Testis (tissue), 3 donors: Measurements from ENCODE around the gene IGSF9B. TPM values are rescaled to one million over a fixed set of nuclear protein-coding genes. Genes with fewer than 3 reads are reported as not detected.

Experiments used
- DNase-seq: peaks from one replicate; pipeline ENCODE4 v3.0.0-alpha.2; 2019
- H3K27ac ChIP-seq, 2 donors: fragments of 200-600 bp; sonication (generic); one replicate each; pipeline ENCODE4 v1.5.1; 2019
- H3K27me3 ChIP-seq: fragments of 200-600 bp; sonication (generic); one replicate; pipeline ENCODE4 v1.5.1; 2019
- H3K36me3 ChIP-seq: fragments of 200-600 bp; sonication (generic); one replicate; pipeline ENCODE4 v1.5.1; 2017; ENCODE audit warnings: low read depth; ENCODE audit errors: missing control alignments
- H3K4me1 ChIP-seq: fragments of 200-600 bp; sonication (generic); one replicate; pipeline ENCODE4 v1.5.1; 2019
- H3K4me3 ChIP-seq, 2 donors: fragments of 200-600 bp; sonication (generic); one replicate each; pipeline ENCODE4 v1.5.1; 2017 to 2019
- H3K9me3 ChIP-seq: fragments of 200-600 bp; sonication (generic); one replicate; pipeline ENCODE4 v1.5.1; 2017
- POLR2A ChIP-seq: fragments of 450-650 bp; IDR thresholded peaks from one replicate; pipeline ENCODE4 v1.6.1; 2017; ENCODE audit warnings: antibody characterized with exemption, mild to moderate bottlenecking, moderate library complexity
- WGBS, 2 donors: methylation state at CpG; one replicate each; pipeline ENCODE4 v1.1.5; 2018; 5-methylcytosine and 5-hydroxymethylcytosine counted together
- intact Hi-C: fragments of 100-400 bp; cut with DNase I; formaldehyde crosslinking; loops from one replicate; pipeline ENCODE4 v1.15.1; 2023; ENCODE audit warnings: low total_unique reads
- polyA plus RNA-seq: library from polyadenylated mRNA; stranded (reverse); fragments of 350-450 nt; fragmentation: Illumina TruSeq; extraction: RNeasy Lipid Tissue Mini Kit (QIAGEN cat#74804); gene quantifications from one replicate; pipeline ENCODE4 v1.2.3, GENCODE V29; 2014; ENCODE audit warnings: low read depth, low replicate concordance; ENCODE audit not compliant: insufficient read depth
- total RNA-seq, 2 donors: library from RNA; depleted of rRNA; stranded (reverse); fragments of >200 nt; gene quantifications; one replicate each; pipeline ENCODE4 v1.2.3, GENCODE V29; 2016
- TF ChIP-seq, protein P1 (sequence below), 3 experiments: fragments of 450-650 bp in 2 of 3; fragments of 200-600 bp in 1 of 3; sonication (generic) in 1 of 3; IDR thresholded peaks; one replicate each; pipeline ENCODE4 v1.5.1; 2016 to 2019; ENCODE audit warnings: antibody characterized with exemption in 3 of 3, mild to moderate bottlenecking in 2 of 3, moderate library complexity in 1 of 3

The IGSF9B gene
- total and polyA plus RNA-seq, 3 donors from 2014 or later, result 16.8 to 119 (median 71.9) TPM

- Histone ChIP-seq H3K27me3 (no peaks in the 10 kb centered on the region), H3K4me1 (peaks cover 25% of the 10 kb centered on the region), H3K36me3 (no peaks in the 10 kb centered on the region), H3K4me3 (no peak overlapping the region), H3K27ac (no peak overlapping the region), H3K9me3 (no peaks in the 10 kb centered on the region)
- intact Hi-C loops, result no loop called here
- TF ChIP-seq, protein P1, sequence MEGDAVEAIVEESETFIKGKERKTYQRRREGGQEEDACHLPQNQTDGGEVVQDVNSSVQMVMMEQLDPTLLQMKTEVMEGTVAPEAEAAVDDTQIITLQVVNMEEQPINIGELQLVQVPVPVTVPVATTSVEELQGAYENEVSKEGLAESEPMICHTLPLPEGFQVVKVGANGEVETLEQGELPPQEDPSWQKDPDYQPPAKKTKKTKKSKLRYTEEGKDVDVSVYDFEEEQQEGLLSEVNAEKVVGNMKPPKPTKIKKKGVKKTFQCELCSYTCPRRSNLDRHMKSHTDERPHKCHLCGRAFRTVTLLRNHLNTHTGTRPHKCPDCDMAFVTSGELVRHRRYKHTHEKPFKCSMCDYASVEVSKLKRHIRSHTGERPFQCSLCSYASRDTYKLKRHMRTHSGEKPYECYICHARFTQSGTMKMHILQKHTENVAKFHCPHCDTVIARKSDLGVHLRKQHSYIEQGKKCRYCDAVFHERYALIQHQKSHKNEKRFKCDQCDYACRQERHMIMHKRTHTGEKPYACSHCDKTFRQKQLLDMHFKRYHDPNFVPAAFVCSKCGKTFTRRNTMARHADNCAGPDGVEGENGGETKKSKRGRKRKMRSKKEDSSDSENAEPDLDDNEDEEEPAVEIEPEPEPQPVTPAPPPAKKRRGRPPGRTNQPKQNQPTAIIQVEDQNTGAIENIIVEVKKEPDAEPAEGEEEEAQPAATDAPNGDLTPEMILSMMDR (IDR thresholded peaks at IDR 0.05), result no peak
- TF ChIP-seq POLR2A, result no peak
- DNase-seq, result no peak
- WGBS, 2 donors, result 85 to 90% methylated on average over 7 of the region's 7 CpGs
Observed at GRCh38 chr11:133942577-133942976, 14.2 kb downstream of the IGSF9B start.

- no peaks in the 10 kb centered on the region for H3K9me3 ChIP-seq
- whole genome bisulfite sequencing, 2 donors, result 89 to 93% methylated on average over 13 of the region's 13 CpGs
- intact Hi-C loops, result no loop called here
- H3K4me1 ChIP-seq, result peaks cover 14% of the 10 kb centered on the region
- no peak overlapping the region for H3K4me3 ChIP-seq
- TF ChIP-seq, protein P1 (IDR thresholded peaks at IDR 0.05), result no peak
- no peak for TF ChIP-seq POLR2A
- H3K36me3 ChIP-seq, result no peaks in the 10 kb centered on the region
- H3K27ac ChIP-seq, result no peak overlapping the region
- no peak for DNase-seq
- H3K27me3 ChIP-seq, result no peaks in the 10 kb centered on the region
Observed at GRCh38 chr11:133941546-133941945, 15.2 kb downstream of the IGSF9B start.

DNA sequence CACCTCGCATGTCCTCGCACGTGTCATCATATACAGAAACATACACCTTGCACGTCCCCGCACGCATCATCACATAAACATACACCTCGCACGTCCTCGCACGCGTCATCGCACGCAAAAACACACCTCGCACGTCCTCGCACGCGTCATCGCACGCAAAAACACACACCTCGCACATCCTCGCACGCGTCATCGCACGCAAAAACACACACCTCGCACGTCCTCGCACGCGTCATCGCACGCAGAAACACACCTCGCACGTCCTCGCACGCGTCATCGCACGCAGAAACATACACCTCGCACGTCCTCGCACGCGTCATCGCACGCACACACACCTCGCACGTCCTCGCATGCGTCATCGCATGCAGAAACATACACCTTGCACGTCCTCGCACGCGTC, 16.7 kb downstream of the IGSF9B start:
- H3K4me1 ChIP-seq, result peaks cover 4% of the 10 kb centered on the region
- 88 to 91% methylated on average over 56 of the region's 56 CpGs for WGBS, 2 donors
- no peak for DNase-seq
- no peak overlapping the region for H3K27ac ChIP-seq
- no peaks in the 10 kb centered on the region for H3K36me3 ChIP-seq
- no peak overlapping the region for H3K4me3 ChIP-seq
- no peaks in the 10 kb centered on the region for H3K9me3 ChIP-seq
- H3K27me3 ChIP-seq, result no peaks in the 10 kb centered on the region
- no peak for TF ChIP-seq POLR2A
- TF ChIP-seq, protein P1 (IDR thresholded peaks at IDR 0.05), result no peak
- intact Hi-C loops, result no loop called here

DNA sequence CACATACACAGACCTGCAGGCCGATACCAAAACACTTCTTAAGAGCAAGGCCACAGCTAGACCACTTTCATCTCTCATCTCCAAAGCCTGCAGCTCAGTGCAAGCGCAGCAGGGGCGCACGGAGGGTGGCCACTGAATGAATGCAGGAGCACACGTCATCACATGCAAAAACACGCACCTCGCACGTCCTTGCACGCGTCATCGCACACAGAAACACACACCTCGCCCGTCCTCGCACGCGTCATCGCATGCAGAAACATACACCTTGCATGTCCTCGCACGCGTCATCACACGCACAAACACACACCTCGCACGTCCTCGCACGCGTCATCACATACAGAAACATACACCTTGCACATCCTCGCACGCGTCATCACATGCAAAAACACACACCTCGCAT, 17.2 kb downstream of the IGSF9B start:
- no peaks in the 10 kb centered on the region for H3K36me3 ChIP-seq

DNA sequence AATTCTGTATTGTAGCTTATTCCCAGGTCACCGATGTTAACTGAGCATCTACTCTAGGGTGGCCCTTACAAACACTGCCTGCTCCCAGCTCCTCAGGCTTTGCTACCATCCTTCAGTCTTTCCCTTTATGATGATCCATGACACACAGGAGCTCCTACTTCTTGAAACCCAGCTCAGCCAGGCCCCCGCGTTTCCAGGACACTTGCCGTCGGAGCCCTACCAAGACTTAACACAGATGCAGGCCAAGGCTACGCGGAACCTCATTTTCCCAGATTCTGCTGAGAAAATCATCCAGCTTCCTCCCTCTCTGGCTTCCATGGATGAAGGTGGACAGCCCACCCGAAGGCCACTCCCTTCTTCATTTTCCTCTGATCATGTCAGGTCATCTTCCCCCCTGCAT, 18.6 kb downstream of the IGSF9B start:
- no peaks in the 10 kb centered on the region for H3K9me3 ChIP-seq
- intact Hi-C loops, result loop anchor here (10.0 kb wide), 1 partner anchor 207 kb away; no protein-coding TSS in a partner anchor
- no peaks in the 10 kb centered on the region for H3K4me1 ChIP-seq
- 94 to 96% methylated on average over 8 of the region's 8 CpGs for WGBS, 2 donors
- no peak overlapping the region for H3K4me3 ChIP-seq
- no peak for TF ChIP-seq POLR2A
- TF ChIP-seq, protein P1 (IDR thresholded peaks at IDR 0.05), result no peak
- no peaks in the 10 kb centered on the region for H3K36me3 ChIP-seq
- no peaks in the 10 kb centered on the region for H3K27me3 ChIP-seq
- no peak overlapping the region for H3K27ac ChIP-seq
- no peak for DNase-seq

More for the DNA sequence above, 17.2 kb downstream of the IGSF9B start:
- DNase-seq, result no peak
- H3K27ac ChIP-seq, result no peak overlapping the region
- H3K4me3 ChIP-seq, result no peak overlapping the region
- 91 to 92% methylated on average over 30 of the region's 30 CpGs for WGBS, 2 donors
- no peaks in the 10 kb centered on the region for H3K4me1 ChIP-seq
- TF ChIP-seq POLR2A, result no peak
- TF ChIP-seq, protein P1 (IDR thresholded peaks at IDR 0.05), result no peak
- intact Hi-C loops, result loop anchor here (10.0 kb wide), 1 partner anchor 205 kb away; no protein-coding TSS in a partner anchor
- no peaks in the 10 kb centered on the region for H3K27me3 ChIP-seq
- H3K9me3 ChIP-seq, result no peaks in the 10 kb centered on the region
